Neural progenitor cell (in vitro differentiated cells): ENCODE results near the gene PTPRK.

Source experiments
- CTCF ChIP-seq: fragments of 200-600 bp; sonication (generic); IDR thresholded peaks from 2 replicates; pipeline ENCODE4 v1.5.1; 2017; ENCODE audit warnings: antibody characterized with exemption, mild to moderate bottlenecking
- EZH2 ChIP-seq: fragments of 200-600 bp; sonication (generic); IDR thresholded peaks from 2 replicates; pipeline ENCODE4 v1.6.1; 2017; ENCODE audit warnings: antibody characterized with exemption, mild to moderate bottlenecking, moderate library complexity

- no peak for TF ChIP-seq CTCF
- no peak for TF ChIP-seq EZH2
Measured at GRCh38 chr6:128074567-128074966, 445.8 kb downstream of the PTPRK start.
